NCI-H2107 (cell line): Measurements from ENCODE around the gene CNPY1.

Source experiments
- DNase-seq: peaks from one replicate; lab custom pipeline; 2025; lab: John Stamatoyannopoulos, UW

Gene CNPY1

GRCh38 chr7:155511702-155511996, 34.7 kb downstream of the CNPY1 start:
- no peak for DNase-seq

- no peak for DNase-seq
Measured at GRCh38 chr7:155510975-155511701, 35.2 kb downstream of the CNPY1 start.

GRCh38 chr7:155509725-155510551, 36.4 kb downstream of the CNPY1 start:
- no peak for DNase-seq

GRCh38 chr7:155509359-155509724, 37.0 kb downstream of the CNPY1 start:
- DNase-seq: no peak

GRCh38 chr7:155508376-155509358, 37.7 kb downstream of the CNPY1 start:
- DNase-seq: no peak

GRCh38 chr7:155507576-155507975, 38.8 kb downstream of the CNPY1 start:
- DNase-seq: no peak

GRCh38 chr7:155506854-155507337, 39.5 kb downstream of the CNPY1 start:
- DNase-seq: no peak

- DNase-seq: no peak
Measured at GRCh38 chr7:155505422-155505793, 41.0 kb downstream of the CNPY1 start.

GRCh38 chr7:155497149-155497901, 49.0 kb downstream of the CNPY1 start:
- no peak for DNase-seq

GRCh38 chr7:155496267-155497005, 49.9 kb downstream of the CNPY1 start:
- no peak for DNase-seq

- DNase-seq: no peak
Measured at GRCh38 chr7:155495440-155496248, 50.7 kb downstream of the CNPY1 start.

GRCh38 chr7:155494551-155494950, 51.8 kb downstream of the CNPY1 start:
- no peak for DNase-seq

- DNase-seq: no peak
Measured at GRCh38 chr7:155493744-155494538, 52.4 kb downstream of the CNPY1 start.

GRCh38 chr7:155491812-155492211, 54.5 kb downstream of the CNPY1 start:
- DNase-seq: no peak

GRCh38 chr7:155490697-155491628, 55.4 kb downstream of the CNPY1 start:
- no peak for DNase-seq

GRCh38 chr7:155489862-155490696, 56.3 kb downstream of the CNPY1 start:
- no peak for DNase-seq
